ENCODE results near the gene DIAPH1.

The DIAPH1 gene

GRCh38 chr5:141618804-141619554 lies at the start of gene DIAPH1:
TSS of gene DIAPH1 (minus strand) at chr5:141619000. CDS start at chr5:141618914, 86 bp downstream.
- peak; percentile 92 for DNase-seq

GRCh38 chr5:141665995-141666940 lies 47.5 kb upstream of the DIAPH1 start:
- DNase-seq: no peak

GRCh38 chr5:141664733-141665461 lies 46.1 kb upstream of the DIAPH1 start:
- peak; percentile 74 to 77 for DNase-seq

- DNase-seq: no peak
Measured at GRCh38 chr5:141663506-141663905, 44.7 kb upstream of the DIAPH1 start.

- DNase-seq: no peak
Measured at GRCh38 chr5:141662028-141662427, 43.2 kb upstream of the DIAPH1 start.

GRCh38 chr5:141657937-141658545 lies 39.2 kb upstream of the DIAPH1 start:
- DNase-seq: no peak

DNA sequence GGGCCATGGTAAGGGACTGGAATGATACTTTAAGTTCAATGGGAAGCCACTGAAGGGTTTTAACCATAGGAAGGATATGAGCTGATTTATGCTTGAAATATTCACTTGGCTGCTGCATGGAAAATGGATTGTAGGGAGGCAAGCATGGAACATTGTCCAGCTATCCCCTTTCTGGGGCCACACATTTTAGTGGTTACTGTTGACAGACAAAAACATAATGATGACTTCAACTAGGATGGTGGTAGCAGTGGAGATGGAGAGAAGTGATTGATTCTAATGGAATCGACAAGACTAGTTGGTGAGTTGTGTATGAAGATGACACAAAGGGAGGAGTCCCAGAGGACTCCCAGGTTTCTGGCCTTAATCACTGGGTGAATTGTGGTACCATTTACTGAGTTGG lies 38.6 kb upstream of the DIAPH1 start:
- no peak for DNase-seq

DNA sequence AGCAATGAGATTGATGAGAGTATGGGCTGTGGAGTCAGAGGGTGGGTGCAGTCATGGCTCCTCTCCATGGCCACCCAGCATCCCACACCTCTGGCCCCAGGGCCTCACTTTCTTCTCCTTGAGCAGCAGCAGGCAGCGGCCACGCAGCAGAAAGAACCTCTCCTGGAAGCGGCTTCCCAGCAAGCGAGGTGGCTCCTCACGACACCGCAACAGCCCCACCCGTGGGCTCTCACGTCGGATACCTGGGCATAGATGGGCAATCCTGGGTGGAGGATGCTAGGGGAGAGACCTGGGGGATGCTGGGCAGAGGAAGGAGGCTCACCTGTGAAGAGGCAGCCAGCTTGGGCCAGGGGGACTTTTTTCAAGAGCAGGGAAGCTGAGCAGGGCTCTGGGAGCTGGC lies 37.6 kb upstream of the DIAPH1 start:
- no peak for DNase-seq

- no peak for DNase-seq
Measured at GRCh38 chr5:141655020-141655419, 36.2 kb upstream of the DIAPH1 start.

- DNase-seq: no peak
Measured at GRCh38 chr5:141654298-141654697, 35.5 kb upstream of the DIAPH1 start.

GRCh38 chr5:141651728-141652105 lies 32.9 kb upstream of the DIAPH1 start:
- no peak for DNase-seq

- peak; percentile 50 to 58 for DNase-seq
Measured at GRCh38 chr5:141650851-141651727, 32.3 kb upstream of the DIAPH1 start, which contains the start of gene FCHSD1. TSS of gene FCHSD1 (minus strand) at chr5:141651418. CDS start at chr5:141651368, 50 bp downstream.

DNA sequence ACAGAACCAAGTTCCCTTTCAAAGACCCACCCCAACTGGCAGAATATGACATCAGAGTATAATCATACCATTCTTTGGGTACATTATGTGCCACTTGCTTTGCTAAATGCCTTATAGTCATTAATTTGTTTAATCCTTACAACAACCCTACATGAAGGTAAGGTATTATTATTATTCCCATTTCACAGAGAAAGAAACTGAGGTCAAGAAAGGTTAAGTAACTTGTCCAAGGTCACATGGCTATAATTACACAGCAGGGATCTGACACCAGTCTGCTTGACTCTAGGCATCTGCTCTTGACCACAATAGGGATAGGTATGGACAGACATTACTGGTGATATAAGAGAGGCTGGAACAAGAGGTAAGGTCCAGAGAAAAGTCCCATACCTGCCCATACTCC lies 31.2 kb upstream of the DIAPH1 start:
- DNase-seq: no peak

GRCh38 chr5:141649056-141649688 lies 30.4 kb upstream of the DIAPH1 start:
- no peak for DNase-seq

DNA sequence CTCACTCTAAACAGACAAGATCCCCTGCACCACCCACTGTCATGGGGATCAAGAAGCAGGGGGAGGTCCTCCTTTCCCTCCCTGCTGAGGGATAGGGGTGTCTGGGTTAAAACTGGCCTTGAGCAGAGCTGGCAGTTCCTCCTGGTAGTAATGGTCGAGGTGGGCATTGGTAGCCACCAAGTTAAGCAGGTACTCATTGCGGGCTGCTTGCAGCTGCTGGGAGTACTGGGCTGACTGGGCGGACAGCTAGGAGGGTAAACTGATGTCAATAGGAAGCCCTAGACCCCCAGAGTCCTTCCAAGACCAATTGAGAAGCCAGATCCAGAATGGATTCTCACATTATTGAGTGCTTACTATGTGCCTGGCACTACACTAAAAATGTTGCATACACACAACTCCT lies 29.1 kb upstream of the DIAPH1 start:
- DNase-seq: no peak

DNA sequence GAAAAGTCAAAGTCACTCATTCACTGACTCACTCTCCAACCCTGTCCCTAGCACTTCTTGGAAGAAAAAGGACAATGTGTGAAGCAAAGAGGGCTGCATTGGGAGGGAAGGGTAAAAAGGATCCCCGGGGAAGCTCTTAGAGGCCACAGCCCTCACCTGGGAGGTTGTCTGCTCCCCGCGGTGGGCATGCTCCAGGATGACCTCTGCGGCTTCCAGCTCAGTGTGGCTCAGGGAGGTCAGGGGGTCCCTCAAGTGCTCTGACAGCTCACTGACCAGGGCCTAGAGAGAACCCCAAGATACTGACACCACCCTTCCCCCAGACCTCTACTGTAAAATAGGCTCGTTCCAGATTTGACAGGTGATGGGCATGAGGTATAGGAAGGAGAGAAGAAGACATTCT lies 28.4 kb upstream of the DIAPH1 start:
- DNase-seq: no peak

DNA sequence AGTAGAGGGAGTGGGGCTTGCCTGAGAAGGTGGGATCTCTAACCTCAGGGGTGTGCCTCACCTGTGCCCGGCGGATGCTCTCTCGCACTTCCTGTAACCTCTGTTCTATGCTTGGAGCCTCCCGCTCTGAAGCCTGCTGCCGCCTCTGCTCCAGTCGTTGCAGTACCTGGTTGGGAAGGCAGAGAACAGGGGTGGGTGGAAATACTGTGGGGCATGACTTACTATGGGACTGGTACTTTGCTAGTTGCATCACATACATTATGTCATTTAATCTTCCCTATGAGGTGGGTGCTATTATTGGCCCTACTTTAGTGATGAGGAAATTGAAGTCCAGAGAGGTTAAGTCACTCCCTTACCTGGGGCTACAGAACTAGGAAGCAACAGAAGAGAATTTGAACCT lies 27.2 kb upstream of the DIAPH1 start:
- no peak for DNase-seq

- DNase-seq: peak; percentile 35 to 37
Measured at GRCh38 chr5:141641634-141642267, 23.0 kb upstream of the DIAPH1 start.

- no peak for DNase-seq
Measured at GRCh38 chr5:141640698-141641097, 21.9 kb upstream of the DIAPH1 start.

DNA sequence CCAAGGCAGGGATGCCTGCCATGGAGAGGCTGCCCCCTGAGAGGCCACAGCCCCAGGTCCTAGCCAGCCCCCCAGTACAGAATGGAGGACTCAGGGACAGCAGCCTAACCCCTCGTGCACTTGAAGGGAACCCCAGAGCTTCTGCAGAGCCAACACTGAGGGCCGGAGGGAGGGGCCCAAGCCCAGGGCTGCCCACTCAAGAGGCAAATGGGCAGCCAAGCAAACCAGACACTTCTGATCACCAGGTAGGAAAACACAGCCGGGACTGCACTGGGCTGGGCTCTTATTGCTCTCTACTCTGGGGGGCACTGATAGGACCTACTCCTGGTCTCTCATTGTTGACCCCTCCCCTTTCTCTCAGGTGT lies 21.2 kb upstream of the DIAPH1 start:
- no peak for DNase-seq

Measured in Kasumi-1 (cell line).